Measurements from ENCODE around the gene CBX4. TPM values are rescaled to one million over a fixed set of nuclear protein-coding genes. Genes with fewer than 3 reads are reported as not detected.
A peak's percentile ranks its signal among the peaks of the same experiment; 100 is the strongest.

Gene CBX4
- total and polyA plus RNA-seq, 2 of the 13 experiments (the other 11 are each of a cell fraction or from before 2014, with no cell fraction given): 25.8 to 50.8 TPM

DNA sequence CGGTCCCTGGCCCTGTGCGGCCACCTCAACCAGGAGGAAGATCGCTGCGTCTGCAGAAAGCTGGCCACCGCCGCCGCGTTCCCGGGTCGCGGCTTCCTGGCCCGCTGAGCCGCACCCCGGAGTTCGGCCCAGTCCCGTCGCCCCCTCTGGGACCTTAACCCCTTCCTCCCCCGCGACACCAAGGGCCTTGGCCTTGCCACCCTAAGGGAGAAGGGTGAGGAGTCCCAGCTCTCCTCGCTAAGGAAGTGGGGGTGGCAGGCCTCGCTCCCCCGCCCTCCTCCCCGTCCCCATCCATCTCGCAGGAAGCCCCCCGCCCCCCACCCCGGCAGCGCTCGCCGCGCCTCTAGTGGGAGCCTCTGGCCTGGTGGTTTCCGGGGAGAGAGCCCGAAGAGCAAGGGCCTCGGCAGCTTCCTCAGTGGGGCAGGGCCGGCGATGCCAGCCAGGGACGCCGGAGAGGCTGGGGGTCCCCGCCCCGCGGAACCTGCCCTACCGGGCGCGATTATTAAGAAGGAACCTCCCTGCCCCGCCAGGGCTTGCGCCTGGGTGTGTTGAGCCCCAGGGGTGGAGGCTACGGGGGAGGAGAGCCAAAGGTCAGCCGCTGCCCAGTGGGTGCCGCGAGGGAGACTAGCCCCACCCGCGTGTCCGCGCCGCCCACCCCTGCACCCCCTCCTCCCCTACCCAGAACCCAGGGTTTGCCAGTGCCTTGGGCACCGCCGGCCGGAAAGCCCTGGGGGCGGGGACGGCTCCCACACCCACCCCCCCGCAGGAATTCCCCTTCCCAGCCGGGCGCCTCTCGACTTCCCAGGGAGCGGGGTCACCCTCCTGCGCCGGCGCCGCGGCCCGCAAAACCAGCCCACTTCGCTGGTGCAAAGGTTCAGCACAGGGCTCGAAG lies 6.8 kb downstream of the CBX4 start (continued):
- TF ChIP-seq ATF4 (CRISPR knock-in tag; IDR thresholded peaks at IDR 0.05) (0 out of 4 replicates have a peak, but pooled peaks of 1 of the 2 experiments have one; percentile 42), GABPA (IDR thresholded peaks at IDR 0.05; ENCODE audit: low read depth, low read length) (no peak), GABPA (CRISPR knock-in tag; IDR thresholded peaks at IDR 0.05; ENCODE audit: low read depth) (no peak), RBM22 (optimal IDR thresholded peaks at IDR 0.05; ENCODE audit: low read length) (peak; percentile 76), BCL3 (CRISPR knock-in tag; IDR thresholded peaks at IDR 0.05) (peak; percentile 56), DRAP1 (CRISPR knock-in tag; IDR thresholded peaks at IDR 0.05) (no peak), ZNF225 (CRISPR knock-in tag; IDR thresholded peaks at IDR 0.05) (0 out of 2 replicates have a peak, but pooled peaks have one; percentile 39), IKZF4 (CRISPR knock-in tag; IDR thresholded peaks at IDR 0.05; ENCODE audit: borderline replicate concordance, low read depth, not compliant biosample characterization) (peak; percentile 59), KAT7 (CRISPR knock-in tag; IDR thresholded peaks at IDR 0.05; ENCODE audit: borderline replicate concordance) (no peak), NR2F6 (IDR thresholded peaks at IDR 0.05) (peak; percentile 6), NR2F6 (CRISPR knock-in tag; IDR thresholded peaks at IDR 0.05) (peak; percentile 80), ZNF543 (CRISPR knock-in tag; IDR thresholded peaks at IDR 0.05) (peak; percentile 79), GPBP1L1 (CRISPR knock-in tag; IDR thresholded peaks at IDR 0.05) (no peak), U2AF2 (IDR thresholded peaks at IDR 0.05; ENCODE audit: low read depth, low read length) (no peak), SNRNP70 (IDR thresholded peaks at IDR 0.05; ENCODE audit: low read depth, low read length) (no peak), ZC3H4 (CRISPR knock-in tag; IDR thresholded peaks at IDR 0.05; ENCODE audit: borderline replicate concordance) (no peak), ZNF724P (CRISPR knock-in tag; IDR thresholded peaks at IDR 0.05; ENCODE audit: borderline replicate concordance) (peak; percentile 50; the same call in 1 of the 2 replicates), KDM5B (CRISPR knock-in tag; IDR thresholded peaks at IDR 0.05; ENCODE audit: borderline replicate concordance) (peak; percentile 76), ZNF34 (CRISPR knock-in tag; IDR thresholded peaks at IDR 0.05; ENCODE audit: borderline replicate concordance) (no peak; the same call in 1 of the 2 replicates), ZNF558 (CRISPR knock-in tag; IDR thresholded peaks at IDR 0.05; ENCODE audit: borderline replicate concordance) (peak; percentile 85; the same call in 1 of the 2 replicates)
- TF ChIP-seq, protein P1, sequence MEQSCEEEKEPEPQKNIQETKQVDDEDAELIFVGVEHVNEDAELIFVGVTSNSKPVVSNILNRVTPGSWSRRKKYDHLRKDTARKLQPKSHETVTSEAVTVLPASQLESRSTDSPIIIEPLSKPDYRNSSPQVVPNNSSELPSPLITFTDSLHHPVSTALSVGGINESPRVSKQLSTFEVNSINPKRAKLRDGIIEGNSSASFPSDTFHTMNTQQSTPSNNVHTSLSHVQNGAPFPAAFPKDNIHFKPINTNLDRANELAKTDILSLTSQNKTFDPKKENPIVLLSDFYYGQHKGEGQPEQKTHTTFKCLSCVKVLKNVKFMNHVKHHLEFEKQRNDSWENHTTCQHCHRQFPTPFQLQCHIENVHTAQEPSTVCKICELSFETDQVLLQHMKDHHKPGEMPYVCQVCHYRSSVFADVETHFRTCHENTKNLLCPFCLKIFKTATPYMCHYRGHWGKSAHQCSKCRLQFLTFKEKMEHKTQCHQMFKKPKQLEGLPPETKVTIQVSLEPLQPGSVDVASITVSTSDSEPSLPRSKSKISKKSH (CRISPR knock-in tag; IDR thresholded peaks at IDR 0.05; ENCODE audit: borderline replicate concordance): no peak
- TF ChIP-seq, protein P2, sequence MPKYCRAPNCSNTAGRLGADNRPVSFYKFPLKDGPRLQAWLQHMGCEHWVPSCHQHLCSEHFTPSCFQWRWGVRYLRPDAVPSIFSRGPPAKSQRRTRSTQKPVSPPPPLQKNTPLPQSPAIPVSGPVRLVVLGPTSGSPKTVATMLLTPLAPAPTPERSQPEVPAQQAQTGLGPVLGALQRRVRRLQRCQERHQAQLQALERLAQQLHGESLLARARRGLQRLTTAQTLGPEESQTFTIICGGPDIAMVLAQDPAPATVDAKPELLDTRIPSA (CRISPR knock-in tag; IDR thresholded peaks at IDR 0.05; ENCODE audit: borderline replicate concordance): no peak
